Keratinocyte (primary cell): ENCODE data around the gene ANKRD62. TPM values are rescaled to one million over a fixed set of nuclear protein-coding genes. Genes with fewer than 3 reads are reported as not detected.
"Not testable (repeated sequence)": the region's sequence is repeated elsewhere in the genome, so short reads cannot be mapped to it uniquely, and the experiment has no call there.

Source experiments
- DNase-seq: peaks from one replicate; pipeline ENCODE4 v3.0.0-alpha.2; 2011; ENCODE audit warnings: low read depth, missing footprints, low spot score
- FAIRE-seq: peaks from 2 replicates; lab custom pipeline; 2011; peaks lifted over from hg19 to GRCh38; lab: Jason Lieb, UNC
- H2AFZ ChIP-seq: 2 replicates; pipeline ENCODE4 v1.6.0; 2012; ENCODE audit warnings: low read length, control low read depth, inconsistent platforms; ENCODE audit not compliant: control insufficient read depth
- H3K27ac ChIP-seq: 2 replicates; pipeline ENCODE4 v1.5.1; 2011; ENCODE audit warnings: low read length; ENCODE audit not compliant: control insufficient read depth, insufficient read depth
- H3K27me3 ChIP-seq: 3 replicates; pipeline ENCODE4 v1.6.0; 2011; ENCODE audit warnings: low read length; ENCODE audit not compliant: control insufficient read depth, insufficient read depth; ENCODE audit errors: extremely low read depth
- H3K36me3 ChIP-seq, 2 experiments: 2 replicates in 1 of 2; 3 replicates in 1 of 2; pipeline ENCODE4 v1.5.1; 2011; ENCODE audit warnings: low read length in 2 of 2, mild to moderate bottlenecking in 1 of 2; ENCODE audit not compliant: control insufficient read depth in 2 of 2, insufficient read depth in 2 of 2; ENCODE audit errors: extremely low read depth in 1 of 2
- H3K4me1 ChIP-seq: 3 replicates; pipeline ENCODE4 v1.5.1; 2011; ENCODE audit warnings: low read length; ENCODE audit not compliant: control insufficient read depth, insufficient read depth; ENCODE audit errors: extremely low read depth
- H3K4me2 ChIP-seq: 3 replicates; pipeline ENCODE4 v1.6.0; 2011; ENCODE audit warnings: low read depth, low read length; ENCODE audit not compliant: control insufficient read depth, insufficient read depth; ENCODE audit errors: extremely low read depth
- H3K4me3 ChIP-seq, 3 experiments: fragments of 200-600 bp in 1 of 3; sonication (generic) in 1 of 3; 2 replicates in 2 of 3; 3 replicates in 1 of 3; pipeline ENCODE4 v1.5.1; 2011 to 2016; ENCODE audit warnings: low read length in 3 of 3, mild to moderate bottlenecking in 3 of 3, control low read depth in 2 of 3, inconsistent platforms in 1 of 3, low read depth in 1 of 3, mixed read lengths in 1 of 3, mixed run types in 1 of 3, moderate library complexity in 1 of 3; ENCODE audit not compliant: control insufficient read depth in 2 of 3, insufficient read depth in 2 of 3; ENCODE audit errors: extremely low read depth in 1 of 3
- H3K79me2 ChIP-seq: 2 replicates; pipeline ENCODE4 v1.6.0; 2012; ENCODE audit warnings: low read length; ENCODE audit not compliant: control insufficient read depth, insufficient read depth
- H3K9ac ChIP-seq: 3 replicates; pipeline ENCODE4 v1.6.0; 2011; ENCODE audit warnings: low read length; ENCODE audit not compliant: control insufficient read depth, insufficient read depth; ENCODE audit errors: extremely low read depth
- H3K9me1 ChIP-seq: 3 replicates; pipeline ENCODE4 v1.6.0; 2011; ENCODE audit warnings: low read length; ENCODE audit not compliant: control insufficient read depth, insufficient read depth; ENCODE audit errors: extremely low read depth
- H3K9me3 ChIP-seq: 2 replicates; pipeline ENCODE4 v1.5.1; 2012; ENCODE audit warnings: low read depth, low read length; ENCODE audit not compliant: control insufficient read depth
- H4K20me1 ChIP-seq: 3 replicates; pipeline ENCODE4 v1.6.0; 2011; ENCODE audit warnings: low read length; ENCODE audit not compliant: control insufficient read depth, insufficient read depth; ENCODE audit errors: extremely low read depth
- dilution Hi-C: fragments of 300-500 bp; cut with MboI; formaldehyde crosslinking; loops from one replicate; pipeline ENCODE4 v1.7.0; 2020; ENCODE audit warnings: low sequenced_read_pairs; ENCODE audit not compliant: extremely low pct_ligation_motif_present
- polyA plus RNA-seq, 5 experiments: library from polyadenylated mRNA; depleted of rRNA in 3 of 5; stranded (reverse) in 3 of 5; stranded (forward) in 1 of 5; unstranded in 1 of 5; fragments of >200 nt; gene quantifications; 1 replicate in 1 of 5; 2 replicates in 3 of 5; 3 replicates in 1 of 5; pipeline versions ENCODE4 v1.2.1 to v1.2.3, GENCODE V29; 2011 to 2012; ENCODE audit warnings: missing spikeins in 2 of 5, low read depth in 1 of 5, low replicate concordance in 1 of 5

Gene ANKRD62
- polyA plus RNA-seq, 1 donor (not counting 4 experiments of a cell fraction or from before 2014, with no cell fraction given): not detected

GRCh38 chr18:12140866-12141265 is 47.2 kb downstream of the ANKRD62 start:
- not testable (repeated sequence) for H3K4me2 ChIP-seq, H2AFZ ChIP-seq

GRCh38 chr18:12141778-12142177 is 48.1 kb downstream of the ANKRD62 start:
- H3K27ac ChIP-seq, H3K36me3 ChIP-seq, H3K9me3 ChIP-seq, H3K9me1 ChIP-seq, H3K4me2 ChIP-seq, FAIRE-seq, H3K27me3 ChIP-seq, dilution Hi-C loops, H4K20me1 ChIP-seq, H2AFZ ChIP-seq, DNase-seq, H3K79me2 ChIP-seq, H3K9ac ChIP-seq, H3K4me3 ChIP-seq, H3K4me1 ChIP-seq: not testable (repeated sequence)

More at GRCh38 chr18:12140866-12141265, 47.2 kb downstream of the ANKRD62 start:
- FAIRE-seq, H3K4me3 ChIP-seq, H3K9me1 ChIP-seq, H3K9me3 ChIP-seq, H3K9ac ChIP-seq, H3K36me3 ChIP-seq, H3K27ac ChIP-seq, H4K20me1 ChIP-seq, DNase-seq, H3K27me3 ChIP-seq, H3K79me2 ChIP-seq, dilution Hi-C loops, H3K4me1 ChIP-seq: not testable (repeated sequence)

GRCh38 chr18:12149431-12149830 is 55.8 kb downstream of the ANKRD62 start:
- H3K36me3 ChIP-seq, H3K4me1 ChIP-seq, H3K27ac ChIP-seq, H3K9ac ChIP-seq, H3K27me3 ChIP-seq, H3K4me3 ChIP-seq, H3K9me1 ChIP-seq, DNase-seq, H2AFZ ChIP-seq, H4K20me1 ChIP-seq, dilution Hi-C loops, H3K4me2 ChIP-seq, H3K79me2 ChIP-seq, H3K9me3 ChIP-seq: not testable (repeated sequence)
- peak; percentile 60 for FAIRE-seq
